T follicular helper cell (primary cell): ENCODE measurements around the gene KIF3A.
"Not testable (repeated sequence)": the region's sequence is repeated elsewhere in the genome, so short reads cannot be mapped to it uniquely, and the experiment has no call there.

Experiments
- DNase-seq: peaks from one replicate; pipeline ENCODE4 v3.0.0-alpha.2; 2020; ENCODE audit warnings: low read depth

KIF3A gene

GRCh38 chr5:132718544-132719312 is 18.6 kb downstream of the KIF3A start:
- no peak for DNase-seq

- DNase-seq = no peak
Measured at GRCh38 chr5:132714456-132715307, 22.7 kb downstream of the KIF3A start.

GRCh38 chr5:132708645-132709044 is 28.7 kb downstream of the KIF3A start:
- DNase-seq = no peak

GRCh38 chr5:132704875-132705274 is 32.5 kb downstream of the KIF3A start:
- DNase-seq = no peak

GRCh38 chr5:132695956-132696355 is 41.4 kb downstream of the KIF3A start:
- DNase-seq = no peak

GRCh38 chr5:132692632-132692967 is 44.7 kb downstream of the KIF3A start:
- no peak for DNase-seq

- not testable (repeated sequence) for DNase-seq
Measured at GRCh38 chr5:132691755-132692631, 45.4 kb downstream of the KIF3A start.

GRCh38 chr5:132690156-132690555 is 47.2 kb downstream of the KIF3A start:
- no peak for DNase-seq

- no peak for DNase-seq
Measured at GRCh38 chr5:132689513-132689912, 47.8 kb downstream of the KIF3A start.

- DNase-seq = no peak
Measured at GRCh38 chr5:132688536-132689339, 48.6 kb downstream of the KIF3A start.

GRCh38 chr5:132687995-132688394 is 49.4 kb downstream of the KIF3A start:
- peak; percentile 19 for DNase-seq

GRCh38 chr5:132686193-132686592 is 51.2 kb downstream of the KIF3A start:
- DNase-seq = no peak

- DNase-seq = no peak
Measured at GRCh38 chr5:132684922-132685720, 52.2 kb downstream of the KIF3A start.

GRCh38 chr5:132684491-132684890 is 52.9 kb downstream of the KIF3A start:
- no peak for DNase-seq

GRCh38 chr5:132681983-132682382 is 55.4 kb downstream of the KIF3A start:
- no peak for DNase-seq

- no peak for DNase-seq
Measured at GRCh38 chr5:132681476-132681831, 55.9 kb downstream of the KIF3A start.

- DNase-seq = no peak
Measured at GRCh38 chr5:132680780-132681475, 56.4 kb downstream of the KIF3A start.

- DNase-seq = no peak
Measured at GRCh38 chr5:132679717-132680380, 57.5 kb downstream of the KIF3A start.

GRCh38 chr5:132679166-132679565 is 58.2 kb downstream of the KIF3A start:
- no peak for DNase-seq
